ENCODE measurements around the gene ANKRD24.

DNA sequence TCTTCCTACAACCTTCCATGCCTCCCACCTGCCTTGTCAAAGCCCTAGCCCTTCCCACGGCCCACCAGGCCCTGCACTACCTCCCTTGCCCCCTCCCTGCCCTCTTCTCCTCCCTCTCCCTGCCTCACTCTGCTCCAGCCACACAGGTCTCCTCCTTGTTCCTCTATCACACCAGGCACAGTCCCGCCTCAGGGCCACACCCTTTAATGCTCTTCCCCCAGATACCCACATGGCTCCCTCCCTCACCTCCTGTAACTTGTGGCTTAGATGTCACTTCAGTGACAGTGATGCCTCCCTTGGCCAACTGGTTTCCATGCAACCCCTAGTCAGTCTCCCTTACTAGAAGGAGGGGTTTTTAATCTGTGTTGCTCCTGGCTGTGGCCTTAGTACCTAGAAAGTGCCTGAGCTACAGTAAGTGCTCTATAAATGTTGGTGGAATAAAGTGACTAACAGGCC lies 1.4 kb upstream of the ANKRD24 start:
- TF ChIP-seq, protein P1, sequence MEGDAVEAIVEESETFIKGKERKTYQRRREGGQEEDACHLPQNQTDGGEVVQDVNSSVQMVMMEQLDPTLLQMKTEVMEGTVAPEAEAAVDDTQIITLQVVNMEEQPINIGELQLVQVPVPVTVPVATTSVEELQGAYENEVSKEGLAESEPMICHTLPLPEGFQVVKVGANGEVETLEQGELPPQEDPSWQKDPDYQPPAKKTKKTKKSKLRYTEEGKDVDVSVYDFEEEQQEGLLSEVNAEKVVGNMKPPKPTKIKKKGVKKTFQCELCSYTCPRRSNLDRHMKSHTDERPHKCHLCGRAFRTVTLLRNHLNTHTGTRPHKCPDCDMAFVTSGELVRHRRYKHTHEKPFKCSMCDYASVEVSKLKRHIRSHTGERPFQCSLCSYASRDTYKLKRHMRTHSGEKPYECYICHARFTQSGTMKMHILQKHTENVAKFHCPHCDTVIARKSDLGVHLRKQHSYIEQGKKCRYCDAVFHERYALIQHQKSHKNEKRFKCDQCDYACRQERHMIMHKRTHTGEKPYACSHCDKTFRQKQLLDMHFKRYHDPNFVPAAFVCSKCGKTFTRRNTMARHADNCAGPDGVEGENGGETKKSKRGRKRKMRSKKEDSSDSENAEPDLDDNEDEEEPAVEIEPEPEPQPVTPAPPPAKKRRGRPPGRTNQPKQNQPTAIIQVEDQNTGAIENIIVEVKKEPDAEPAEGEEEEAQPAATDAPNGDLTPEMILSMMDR (IDR thresholded peaks at IDR 0.05) = no peak
- TF ChIP-seq POLR2A (IDR thresholded peaks at IDR 0.05) = no peak
